Left lung (tissue), 10 donors: Measurements from ENCODE around the gene MED12L. TPM values are rescaled to one million over a fixed set of nuclear protein-coding genes. Genes with fewer than 3 reads are reported as not detected.

Experiments
- ATAC-seq: fragments of 200-7000 bp; cut with Tn5 transposase; one replicate; pipeline ENCODE4 v1.9.1; 2020; ENCODE audit warnings: moderate library complexity
- DNase-seq, 4 donors: peaks; one replicate each; pipeline ENCODE4 v3.0.0-alpha.2; 2013 to 2020
- H3K27ac ChIP-seq, 2 donors: fragments of 200-600 bp; sonication (generic) in 1 of 2; one replicate each; pipeline versions ENCODE4 v1.5.0 to v1.8.0; 2020 to 2021
- H3K27me3 ChIP-seq, 2 donors: fragments of 200-600 bp; sonication (generic) in 1 of 2; one replicate each; pipeline versions ENCODE4 v1.5.0 to v1.8.0; 2020 to 2021
- H3K36me3 ChIP-seq, 2 donors: fragments of 200-600 bp; sonication (generic) in 1 of 2; one replicate each; pipeline versions ENCODE4 v1.5.0 to v1.8.0; 2020 to 2021
- H3K4me1 ChIP-seq, 2 donors: fragments of 200-600 bp; one replicate each; pipeline ENCODE4 v1.8.0; 2021
- H3K4me3 ChIP-seq, 2 donors: fragments of 200-600 bp; sonication (generic) in 1 of 2; one replicate each; pipeline versions ENCODE4 v1.5.0 to v1.8.0; 2020 to 2021; ENCODE audit warnings: mild to moderate bottlenecking in 1 of 2
- H3K9me3 ChIP-seq, 2 donors: fragments of 200-600 bp; sonication (generic) in 1 of 2; one replicate each; pipeline versions ENCODE4 v1.5.0 to v1.8.0; 2020 to 2021
- CTCF ChIP-seq, 2 donors: fragments of 200-600 bp; sonication (generic) in 1 of 2; IDR thresholded peaks; one replicate each; pipeline versions ENCODE4 v1.5.0 to v1.8.0; 2021; ENCODE audit warnings: antibody characterized with exemption in 2 of 2
- intact Hi-C, 2 donors: fragments of 100-400 bp; cut with DNase I; formaldehyde crosslinking; loops; one replicate each; pipeline versions ENCODE4 v1.11.2 to v1.14.2; 2022
- polyA plus RNA-seq, 6 donors: library from polyadenylated mRNA; unstranded; fragments of 120-200 nt; gene quantifications; one replicate each; pipeline ENCODE4 v1.2.1, GENCODE V29; 2013; ENCODE audit not compliant: insufficient read length in 6 of 6
- total RNA-seq, 2 donors: library from RNA; stranded (reverse); fragmentation: NEBNext Ultra II Directional; extraction: Animal tissue kit (Norgen Biotek cat#: 25700); gene quantifications; one replicate each; pipeline ENCODE4 v1.2.1, GENCODE V29; 2021
- donor health status: DM: no; HTN: yes; CAD: no.
- donor health status: DM: no; HTN: no; CAD: no.

MED12L gene
- total and polyA plus RNA-seq, 8 donors = 0.66 to 1.0 (median 0.77) TPM

- Histone ChIP-seq H3K36me3 (no peaks in the 10 kb centered on the region), H3K27ac (no peak overlapping the region), H3K4me3 (no peak overlapping the region), H3K27me3 (no peaks in the 10 kb centered on the region), H3K4me1 (peaks cover 0 to 13% of the 10 kb centered on the region in 2 donors), H3K9me3 (no peaks in the 10 kb centered on the region)
- no peak for TF ChIP-seq CTCF (IDR thresholded peaks at IDR 0.05)
- DNase-seq = no peak
- intact Hi-C loops = no loop called here
- no peak for ATAC-seq
Observed at GRCh38 chr3:151209654-151210053, 124.2 kb downstream of the MED12L start.

- DNase-seq = no peak
- Histone ChIP-seq H3K27me3 (no peaks in the 10 kb centered on the region), H3K9me3 (no peaks in the 10 kb centered on the region), H3K4me3 (no peak overlapping the region), H3K27ac (peak overlapping the region in 1 of 2 donors; percentile 10), H3K36me3 (no peaks in the 10 kb centered on the region), H3K4me1 (peaks cover 0 to 13% of the 10 kb centered on the region in 2 donors)
- no peak for TF ChIP-seq CTCF (IDR thresholded peaks at IDR 0.05)
- intact Hi-C loops = no loop called here
- ATAC-seq = peak; percentile 91
Observed at GRCh38 chr3:151210676-151211381, 125.4 kb downstream of the MED12L start.

- no peak for TF ChIP-seq CTCF (IDR thresholded peaks at IDR 0.05)
- Histone ChIP-seq H3K4me1 (peaks cover 0 to 13% of the 10 kb centered on the region in 2 donors), H3K27ac (no peak overlapping the region), H3K27me3 (no peaks in the 10 kb centered on the region), H3K36me3 (no peaks in the 10 kb centered on the region), H3K4me3 (no peak overlapping the region), H3K9me3 (no peaks in the 10 kb centered on the region)
- intact Hi-C loops = no loop called here
- DNase-seq (no peak), ATAC-seq (no peak)
Observed at GRCh38 chr3:151213151-151213550, 127.7 kb downstream of the MED12L start.

- ATAC-seq = no peak
Observed at GRCh38 chr3:151213881-151214280, 128.4 kb downstream of the MED12L start.

GRCh38 chr3:151214459-151214858 lies 129.0 kb downstream of the MED12L start:
- Histone ChIP-seq H3K4me1 (peaks cover 0 to 13% of the 10 kb centered on the region in 2 donors), H3K27ac (no peak overlapping the region), H3K27me3 (no peaks in the 10 kb centered on the region), H3K4me3 (no peak overlapping the region), H3K36me3 (no peaks in the 10 kb centered on the region), H3K9me3 (no peaks in the 10 kb centered on the region)
- no peak for ATAC-seq
- no peak for TF ChIP-seq CTCF (IDR thresholded peaks at IDR 0.05)
- intact Hi-C loops = no loop called here
- no peak for DNase-seq

More at GRCh38 chr3:151213881-151214280, 128.4 kb downstream of the MED12L start:
- TF ChIP-seq CTCF (IDR thresholded peaks at IDR 0.05) = no peak
- H3K27ac ChIP-seq = no peak overlapping the region
- no peak overlapping the region for H3K4me3 ChIP-seq
- no peak for DNase-seq
- H3K36me3 ChIP-seq = no peaks in the 10 kb centered on the region
- H3K4me1 ChIP-seq = peaks cover 0 to 13% of the 10 kb centered on the region in 2 donors
- intact Hi-C loops = no loop called here
- H3K9me3 ChIP-seq = no peaks in the 10 kb centered on the region
- H3K27me3 ChIP-seq = no peaks in the 10 kb centered on the region
